Measurements from ENCODE around the gene ANKRD28.

ANKRD28 gene

GRCh38 chr3:15726881-15727280 is 70.9 kb downstream of the ANKRD28 start:
- DNase-seq (ENCODE audit: low read depth in 2 of 2, low spot score in 1 of 2): no peak

GRCh38 chr3:15726043-15726442 is 71.7 kb downstream of the ANKRD28 start:
- DNase-seq (ENCODE audit: low read depth in 2 of 2, low spot score in 1 of 2): no peak

- DNase-seq (ENCODE audit: low read depth in 2 of 2, low spot score in 1 of 2): no peak
Observed at GRCh38 chr3:15724446-15724845, 73.3 kb downstream of the ANKRD28 start.

- no peak for DNase-seq (ENCODE audit: low read depth in 2 of 2, low spot score in 1 of 2)
Observed at GRCh38 chr3:15723624-15723884, 74.2 kb downstream of the ANKRD28 start.

GRCh38 chr3:15722877-15723623 is 74.7 kb downstream of the ANKRD28 start:
- no peak for DNase-seq (ENCODE audit: low read depth in 2 of 2, low spot score in 1 of 2)

- DNase-seq (ENCODE audit: low read depth in 2 of 2, low spot score in 1 of 2): no peak
Observed at GRCh38 chr3:15716178-15716577, 81.6 kb downstream of the ANKRD28 start.

- no peak for DNase-seq (ENCODE audit: low read depth in 2 of 2, low spot score in 1 of 2)
Observed at GRCh38 chr3:15714448-15714847, 83.3 kb downstream of the ANKRD28 start.

GRCh38 chr3:15713364-15713763 is 84.4 kb downstream of the ANKRD28 start:
- no peak for DNase-seq (ENCODE audit: low read depth in 2 of 2, low spot score in 1 of 2)

- DNase-seq (ENCODE audit: low read depth in 2 of 2, low spot score in 1 of 2): no peak
Observed at GRCh38 chr3:15711281-15711680, 86.5 kb downstream of the ANKRD28 start.

GRCh38 chr3:15708882-15709677 is 88.7 kb downstream of the ANKRD28 start:
- DNase-seq (ENCODE audit: low read depth in 2 of 2, low spot score in 1 of 2): no peak

GRCh38 chr3:15707779-15708178 is 90.0 kb downstream of the ANKRD28 start:
- DNase-seq (ENCODE audit: low read depth in 2 of 2, low spot score in 1 of 2): no peak

- DNase-seq (ENCODE audit: low read depth in 2 of 2, low spot score in 1 of 2): no peak
Observed at GRCh38 chr3:15703346-15703745, 94.4 kb downstream of the ANKRD28 start.

- no peak for DNase-seq (ENCODE audit: low read depth in 2 of 2, low spot score in 1 of 2)
Observed at GRCh38 chr3:15694628-15695027, 103.2 kb downstream of the ANKRD28 start.

GRCh38 chr3:15693355-15693754 is 104.4 kb downstream of the ANKRD28 start:
- DNase-seq (ENCODE audit: low read depth in 2 of 2, low spot score in 1 of 2): no peak

- DNase-seq (ENCODE audit: low read depth in 2 of 2, low spot score in 1 of 2): no peak
Observed at GRCh38 chr3:15690748-15691147, 107.0 kb downstream of the ANKRD28 start.

GRCh38 chr3:15690230-15690629 is 107.5 kb downstream of the ANKRD28 start:
- no peak for DNase-seq (ENCODE audit: low read depth in 2 of 2, low spot score in 1 of 2)

GRCh38 chr3:15685927-15686326 is 111.9 kb downstream of the ANKRD28 start:
- no peak for DNase-seq (ENCODE audit: low read depth in 2 of 2, low spot score in 1 of 2)

- no peak for DNase-seq (ENCODE audit: low read depth in 2 of 2, low spot score in 1 of 2)
Observed at GRCh38 chr3:15683253-15683652, 114.5 kb downstream of the ANKRD28 start.

GRCh38 chr3:15682561-15683185 is 115.1 kb downstream of the ANKRD28 start:
- no peak for DNase-seq (ENCODE audit: low read depth in 2 of 2, low spot score in 1 of 2)

- DNase-seq (ENCODE audit: low read depth in 2 of 2, low spot score in 1 of 2): no peak
Observed at GRCh38 chr3:15681668-15682067, 116.1 kb downstream of the ANKRD28 start.

GRCh38 chr3:15679306-15679705 is 118.5 kb downstream of the ANKRD28 start:
- DNase-seq (ENCODE audit: low read depth in 2 of 2, low spot score in 1 of 2): no peak

- no peak for DNase-seq (ENCODE audit: low read depth in 2 of 2, low spot score in 1 of 2)
Observed at GRCh38 chr3:15676259-15676658, 121.5 kb downstream of the ANKRD28 start.

Data from stimulated activated CD8-positive, alpha-beta memory T cell treated with anti-CD3 and anti-CD28 coated beads, Interleukin-4, amount 100 ng/mL, for 1 hour (primary cell).